HL-60 (cell line): Measurements from ENCODE around the gene ZNF205.

Experiments used
- DNase-seq, 2 experiments: peaks; one replicate each; pipeline ENCODE4 v3.0.0-alpha.2; 2010 to 2020; ENCODE audit warnings: low read depth in 1 of 2, low spot score in 1 of 2
- H3K27ac ChIP-seq: fragments of 250-450 bp; sonication (Bioruptor Pico); replicated peaks from 2 replicates; pipeline ENCODE4 v1.5.1; 2020; ENCODE audit warnings: mild to moderate bottlenecking, moderate library complexity
- H3K27me3 ChIP-seq: fragments of 250-450 bp; sonication (Bioruptor Pico); 2 replicates; pipeline ENCODE4 v1.5.1; 2021; ENCODE audit warnings: mild to moderate bottlenecking, moderate library complexity; ENCODE audit not compliant: insufficient read depth, poor library complexity, severe bottlenecking
- H3K4me3 ChIP-seq: replicated peaks from 2 replicates; pipeline ENCODE4 v1.5.1; 2011; ENCODE audit warnings: mild to moderate bottlenecking, control low read depth, low read length; ENCODE audit not compliant: insufficient read depth
- GABPA ChIP-seq: IDR thresholded peaks from 2 replicates; pipeline ENCODE4 v1.6.1; 2012; ENCODE audit warnings: low read depth
- POLR2AphosphoS5 ChIP-seq: IDR thresholded peaks from 2 replicates; pipeline ENCODE4 v1.6.1; 2012; ENCODE audit warnings: low read depth
- SPI1 ChIP-seq: IDR thresholded peaks from 2 replicates; pipeline ENCODE4 v1.6.1; 2012; ENCODE audit warnings: low read depth, mild to moderate bottlenecking, borderline replicate concordance
- TF ChIP-seq, protein P1 (sequence below): IDR thresholded peaks from one replicate; pipeline ENCODE4 v1.5.1; 2011; ENCODE audit warnings: low read length, control low read depth, inconsistent platforms; ENCODE audit not compliant: insufficient read depth
- TF ChIP-seq, protein P2 (sequence below): IDR thresholded peaks from 2 replicates; pipeline ENCODE4 v1.6.1; 2012; ENCODE audit warnings: low read depth; ENCODE audit not compliant: insufficient replicate concordance

The ZNF205 gene

DNA sequence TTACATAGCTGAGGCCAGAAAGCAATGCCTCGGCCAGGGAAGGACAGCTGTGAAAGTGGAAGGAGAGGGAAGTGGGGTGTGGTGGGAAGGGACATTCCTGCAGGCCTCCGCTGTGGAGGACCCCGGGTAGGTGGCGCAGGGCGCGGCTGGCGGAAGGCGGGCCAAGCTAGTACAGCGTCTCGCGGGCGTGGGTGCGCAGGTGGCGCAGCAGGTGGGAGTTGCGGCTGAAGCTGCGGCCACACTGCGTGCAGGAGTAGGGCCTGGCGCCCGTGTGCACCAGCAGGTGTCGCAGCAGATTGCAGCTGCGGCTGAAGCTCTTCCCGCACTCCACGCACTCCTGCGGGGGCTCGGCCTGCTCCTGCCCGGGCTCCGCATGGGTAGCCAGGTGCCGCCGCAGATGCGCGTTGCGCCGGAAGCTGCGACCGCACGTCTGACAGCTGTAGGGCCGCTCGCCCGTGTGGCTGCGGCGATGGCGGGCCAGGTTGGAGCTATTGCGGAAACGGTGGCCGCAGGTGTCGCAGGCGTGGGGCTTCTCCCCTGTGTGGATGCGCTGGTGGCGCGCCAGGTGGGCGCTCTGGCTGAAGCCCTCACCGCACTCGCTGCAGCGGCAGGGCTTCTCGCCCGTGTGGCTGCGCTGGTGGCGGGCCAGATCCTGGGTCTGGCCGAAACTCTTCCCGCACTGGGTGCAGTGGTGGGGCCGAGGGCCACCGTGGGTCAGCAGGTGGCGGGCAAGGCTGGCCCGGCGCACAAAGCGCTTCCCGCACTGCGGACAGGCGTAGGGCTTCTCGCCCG, 23.3 kb upstream of the ZNF205 start:
- DNase-seq, result no peak
- no peak overlapping the region for H3K27ac ChIP-seq
- TF ChIP-seq SPI1, result no peak
- TF ChIP-seq POLR2AphosphoS5, result no peak
- TF ChIP-seq GABPA, result no peak
- TF ChIP-seq, protein P1, sequence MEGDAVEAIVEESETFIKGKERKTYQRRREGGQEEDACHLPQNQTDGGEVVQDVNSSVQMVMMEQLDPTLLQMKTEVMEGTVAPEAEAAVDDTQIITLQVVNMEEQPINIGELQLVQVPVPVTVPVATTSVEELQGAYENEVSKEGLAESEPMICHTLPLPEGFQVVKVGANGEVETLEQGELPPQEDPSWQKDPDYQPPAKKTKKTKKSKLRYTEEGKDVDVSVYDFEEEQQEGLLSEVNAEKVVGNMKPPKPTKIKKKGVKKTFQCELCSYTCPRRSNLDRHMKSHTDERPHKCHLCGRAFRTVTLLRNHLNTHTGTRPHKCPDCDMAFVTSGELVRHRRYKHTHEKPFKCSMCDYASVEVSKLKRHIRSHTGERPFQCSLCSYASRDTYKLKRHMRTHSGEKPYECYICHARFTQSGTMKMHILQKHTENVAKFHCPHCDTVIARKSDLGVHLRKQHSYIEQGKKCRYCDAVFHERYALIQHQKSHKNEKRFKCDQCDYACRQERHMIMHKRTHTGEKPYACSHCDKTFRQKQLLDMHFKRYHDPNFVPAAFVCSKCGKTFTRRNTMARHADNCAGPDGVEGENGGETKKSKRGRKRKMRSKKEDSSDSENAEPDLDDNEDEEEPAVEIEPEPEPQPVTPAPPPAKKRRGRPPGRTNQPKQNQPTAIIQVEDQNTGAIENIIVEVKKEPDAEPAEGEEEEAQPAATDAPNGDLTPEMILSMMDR, result no peak
- TF ChIP-seq, protein P2, sequence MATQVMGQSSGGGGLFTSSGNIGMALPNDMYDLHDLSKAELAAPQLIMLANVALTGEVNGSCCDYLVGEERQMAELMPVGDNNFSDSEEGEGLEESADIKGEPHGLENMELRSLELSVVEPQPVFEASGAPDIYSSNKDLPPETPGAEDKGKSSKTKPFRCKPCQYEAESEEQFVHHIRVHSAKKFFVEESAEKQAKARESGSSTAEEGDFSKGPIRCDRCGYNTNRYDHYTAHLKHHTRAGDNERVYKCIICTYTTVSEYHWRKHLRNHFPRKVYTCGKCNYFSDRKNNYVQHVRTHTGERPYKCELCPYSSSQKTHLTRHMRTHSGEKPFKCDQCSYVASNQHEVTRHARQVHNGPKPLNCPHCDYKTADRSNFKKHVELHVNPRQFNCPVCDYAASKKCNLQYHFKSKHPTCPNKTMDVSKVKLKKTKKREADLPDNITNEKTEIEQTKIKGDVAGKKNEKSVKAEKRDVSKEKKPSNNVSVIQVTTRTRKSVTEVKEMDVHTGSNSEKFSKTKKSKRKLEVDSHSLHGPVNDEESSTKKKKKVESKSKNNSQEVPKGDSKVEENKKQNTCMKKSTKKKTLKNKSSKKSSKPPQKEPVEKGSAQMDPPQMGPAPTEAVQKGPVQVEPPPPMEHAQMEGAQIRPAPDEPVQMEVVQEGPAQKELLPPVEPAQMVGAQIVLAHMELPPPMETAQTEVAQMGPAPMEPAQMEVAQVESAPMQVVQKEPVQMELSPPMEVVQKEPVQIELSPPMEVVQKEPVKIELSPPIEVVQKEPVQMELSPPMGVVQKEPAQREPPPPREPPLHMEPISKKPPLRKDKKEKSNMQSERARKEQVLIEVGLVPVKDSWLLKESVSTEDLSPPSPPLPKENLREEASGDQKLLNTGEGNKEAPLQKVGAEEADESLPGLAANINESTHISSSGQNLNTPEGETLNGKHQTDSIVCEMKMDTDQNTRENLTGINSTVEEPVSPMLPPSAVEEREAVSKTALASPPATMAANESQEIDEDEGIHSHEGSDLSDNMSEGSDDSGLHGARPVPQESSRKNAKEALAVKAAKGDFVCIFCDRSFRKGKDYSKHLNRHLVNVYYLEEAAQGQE, result no peak
- no peak overlapping the region for H3K4me3 ChIP-seq
- H3K27me3 ChIP-seq, result no peaks in the 10 kb centered on the region

DNA sequence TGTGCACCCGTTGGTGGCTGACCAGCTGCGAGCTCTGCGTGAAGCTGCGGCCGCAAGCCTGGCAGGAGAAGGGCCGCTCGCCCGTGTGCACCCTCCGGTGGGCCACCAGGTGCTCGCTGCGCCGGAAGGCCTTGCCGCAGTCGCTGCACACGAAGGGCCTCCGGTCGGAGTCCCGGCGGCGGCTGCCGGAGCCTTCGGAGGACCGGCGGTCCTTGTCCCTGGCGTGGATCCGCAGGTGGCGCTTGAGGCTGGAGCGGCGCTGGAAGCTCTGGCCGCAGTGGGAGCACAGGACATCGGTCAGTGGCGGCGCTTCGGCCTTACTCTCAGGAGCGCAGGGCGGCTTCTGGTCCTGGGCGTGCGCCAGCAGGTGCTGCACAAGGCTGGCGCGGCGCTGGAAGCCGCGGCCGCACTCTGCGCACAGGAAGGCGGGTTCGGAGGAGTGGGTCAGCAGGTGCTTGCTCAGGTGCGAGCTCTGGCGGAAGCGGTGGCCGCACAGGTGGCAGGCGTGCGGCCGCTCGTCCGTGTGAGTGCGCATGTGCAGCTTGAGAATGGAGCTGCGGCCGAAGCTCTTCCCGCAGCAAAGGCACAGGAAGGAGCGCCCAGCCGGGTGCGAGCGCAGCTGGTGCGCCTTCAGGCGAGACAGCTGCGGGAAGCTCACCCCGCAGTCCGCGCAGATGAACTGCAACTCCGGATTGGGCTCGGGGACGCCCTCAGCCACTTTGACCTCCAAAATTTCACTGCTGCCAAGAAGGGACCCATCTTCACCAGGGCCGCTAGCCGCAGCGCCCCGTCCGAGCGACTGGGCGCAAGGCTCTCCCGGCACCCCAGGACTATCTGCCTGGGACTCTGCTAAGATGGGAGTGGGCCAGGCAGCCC, 22.4 kb upstream of the ZNF205 start:
- DNase-seq, result no peak
- TF ChIP-seq SPI1 (no peak), POLR2AphosphoS5 (no peak), GABPA (no peak)
- TF ChIP-seq, protein P1, result no peak
- TF ChIP-seq, protein P2, result no peak
- Histone ChIP-seq H3K4me3 (no peak overlapping the region), H3K27ac (no peak overlapping the region), H3K27me3 (no peaks in the 10 kb centered on the region)

DNA sequence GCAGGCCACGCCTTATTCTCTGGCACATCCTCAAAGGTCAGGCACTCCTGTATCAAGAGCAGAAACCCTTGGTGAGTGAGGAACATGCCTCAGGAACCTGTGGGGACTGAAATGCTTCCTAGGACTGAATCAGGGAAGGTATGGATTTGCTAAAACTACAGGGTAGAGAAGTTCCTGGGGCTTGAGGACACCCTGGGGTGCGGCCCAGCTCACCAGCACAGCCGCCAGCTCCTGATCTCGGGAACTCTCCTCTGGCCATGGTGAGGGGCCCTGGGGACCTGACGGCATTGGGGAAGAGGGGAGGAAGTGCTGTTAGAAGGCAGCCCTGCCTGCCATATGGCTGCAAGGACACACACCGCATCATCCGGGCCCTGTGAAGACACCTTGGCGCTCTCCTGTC, 20.8 kb upstream of the ZNF205 start:
- Histone ChIP-seq H3K27me3 (no peaks in the 10 kb centered on the region), H3K4me3 (no peak overlapping the region), H3K27ac (no peak overlapping the region)
- TF ChIP-seq, protein P2, result no peak
- peak; percentile 23; the same call in 1 of the 2 replicates for TF ChIP-seq SPI1
- no peak for DNase-seq
